Measurements from ENCODE around the gene NFATC1. TPM values are rescaled to one million over a fixed set of nuclear protein-coding genes. Genes with fewer than 3 reads are reported as not detected.

The NFATC1 gene
- total RNA-seq, 2 experiments from 2014 or later = 97.2 to 98.3 TPM

- no peak for DNase-seq
- no peaks in the 10 kb centered on the region for H3K9me3 Mint-ChIP-seq
- H3K27ac Mint-ChIP-seq = no peak overlapping the region
- H3K27me3 Mint-ChIP-seq = no peaks in the 10 kb centered on the region
- no peak for TF ChIP-seq CTCF (IDR thresholded peaks at IDR 0.05)
- intact Hi-C loops (cut with micrococcal nuclease) = no loop called here
- ChIA-PET CTCF (no interaction called here), POLR2A (no interaction called here)
- H3K4me1 Mint-ChIP-seq (ENCODE audit: low read depth) = no peaks in the 10 kb centered on the region
- no peaks in the 10 kb centered on the region for H3K36me3 Mint-ChIP-seq (ENCODE audit: low read depth)
- no peak overlapping the region for H3K4me3 Mint-ChIP-seq
- no peak for ATAC-seq
These were observed 153.9 kb downstream of the NFATC1 start for GRCh38 chr18:79549638-79550000.

GRCh38 chr18:79552140-79552631 lies 156.5 kb downstream of the NFATC1 start:
- Mint-ChIP-seq H3K4me1 (ENCODE audit: low read depth) (no peaks in the 10 kb centered on the region), H3K4me3 (no peak overlapping the region), H3K27ac (no peak overlapping the region), H3K9me3 (no peaks in the 10 kb centered on the region), H3K36me3 (ENCODE audit: low read depth) (no peaks in the 10 kb centered on the region), H3K27me3 (no peaks in the 10 kb centered on the region)
- CTCF ChIA-PET = no interaction called here
- no peak for DNase-seq
- no peak for ATAC-seq
- POLR2A ChIA-PET = no interaction called here
- TF ChIP-seq CTCF (IDR thresholded peaks at IDR 0.05) = no peak
- intact Hi-C loops (cut with micrococcal nuclease) = no loop called here

- TF ChIP-seq CTCF (IDR thresholded peaks at IDR 0.05) = no peak
- Mint-ChIP-seq H3K36me3 (ENCODE audit: low read depth) (no peaks in the 10 kb centered on the region), H3K27ac (no peak overlapping the region), H3K4me3 (no peak overlapping the region), H3K4me1 (ENCODE audit: low read depth) (no peaks in the 10 kb centered on the region), H3K27me3 (no peaks in the 10 kb centered on the region), H3K9me3 (no peaks in the 10 kb centered on the region)
- CTCF ChIA-PET = no interaction called here
- intact Hi-C loops (cut with micrococcal nuclease) = no loop called here
- ATAC-seq (no peak), DNase-seq (no peak)
- POLR2A ChIA-PET = no interaction called here
These were observed 157.0 kb downstream of the NFATC1 start for GRCh38 chr18:79552696-79553095.

GRCh38 chr18:79553154-79553553 lies 157.4 kb downstream of the NFATC1 start:
- intact Hi-C loops (cut with micrococcal nuclease) = no loop called here
- H3K27ac Mint-ChIP-seq = no peak overlapping the region
- TF ChIP-seq CTCF (IDR thresholded peaks at IDR 0.05) = no peak
- no peaks in the 10 kb centered on the region for H3K9me3 Mint-ChIP-seq
- ATAC-seq (no peak), DNase-seq (no peak)
- no peaks in the 10 kb centered on the region for H3K36me3 Mint-ChIP-seq (ENCODE audit: low read depth)
- ChIA-PET POLR2A (no interaction called here), CTCF (no interaction called here)
- no peak overlapping the region for H3K4me3 Mint-ChIP-seq
- no peaks in the 10 kb centered on the region for H3K27me3 Mint-ChIP-seq
- H3K4me1 Mint-ChIP-seq (ENCODE audit: low read depth) = no peaks in the 10 kb centered on the region

- intact Hi-C loops (cut with micrococcal nuclease) = no loop called here
- DNase-seq = no peak
- Mint-ChIP-seq H3K27ac (no peak overlapping the region), H3K4me1 (ENCODE audit: low read depth) (no peaks in the 10 kb centered on the region), H3K27me3 (no peaks in the 10 kb centered on the region), H3K36me3 (ENCODE audit: low read depth) (no peaks in the 10 kb centered on the region), H3K9me3 (no peaks in the 10 kb centered on the region), H3K4me3 (no peak overlapping the region)
- ChIA-PET POLR2A (no interaction called here), CTCF (no interaction called here)
- ATAC-seq = no peak
- TF ChIP-seq CTCF (IDR thresholded peaks at IDR 0.05) = no peak
These were observed 158.0 kb downstream of the NFATC1 start for GRCh38 chr18:79553696-79554095.

Measured in activated CD8-positive, alpha-beta T cell treated with anti-CD3 and anti-CD28 coated beads for 36 hours (primary cell).